Stimulated activated CD8-positive, alpha-beta memory T cell treated with anti-CD3 and anti-CD28 coated beads, Interleukin-12 subunit alpha, Interleukin-12 subunit beta, amount 100 ng/mL, for 24 hours (primary cell): ENCODE results near the gene SCAMP5.

Source experiments
- DNase-seq: peaks from one replicate; pipeline ENCODE4 v3.0.0-alpha.2; 2020; ENCODE audit errors: extremely low read depth

Gene SCAMP5

GRCh38 chr15:74976159-74976558, 19.2 kb upstream of the SCAMP5 start:
- no peak for DNase-seq

DNA sequence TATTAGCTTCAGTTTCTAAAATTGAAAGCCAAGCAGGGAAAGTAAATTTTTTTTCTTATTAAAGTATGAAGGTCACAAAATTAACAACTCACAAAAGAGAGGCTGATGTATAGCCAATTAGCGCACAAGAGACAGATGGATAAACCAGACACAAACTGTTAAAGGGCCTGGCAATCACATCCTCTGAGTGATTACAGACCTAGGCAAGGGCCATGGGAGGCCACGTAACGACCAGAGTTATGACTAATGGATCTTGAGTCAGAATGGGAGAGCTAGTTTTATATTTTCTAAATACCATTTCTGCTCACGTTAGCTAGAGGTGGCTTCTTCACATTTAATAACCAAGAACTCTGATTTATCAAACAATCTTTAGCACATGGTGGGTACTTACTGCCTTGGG, 17.8 kb upstream of the SCAMP5 start:
- DNase-seq = no peak

DNA sequence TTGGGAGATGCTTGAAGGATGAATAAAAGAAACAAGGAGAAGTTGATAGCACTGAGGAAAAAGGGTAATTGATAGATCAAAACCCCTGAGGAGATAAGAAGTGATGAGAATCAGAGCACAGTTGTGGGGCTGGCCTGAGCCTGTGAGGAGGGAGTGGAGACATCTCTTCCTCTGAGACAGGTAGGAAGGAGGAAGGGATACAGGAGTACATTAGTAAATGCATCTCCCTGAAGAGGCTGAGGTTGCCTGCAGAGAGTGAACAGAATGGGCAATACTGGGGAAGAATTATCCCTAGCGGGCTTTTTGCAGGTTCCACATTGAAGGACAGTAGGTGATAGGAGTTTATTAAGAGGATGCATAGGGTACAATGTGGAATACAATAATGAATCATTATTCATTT, 17.3 kb upstream of the SCAMP5 start:
- no peak for DNase-seq

- no peak for DNase-seq
Observed at GRCh38 chr15:74978503-74978902, 16.9 kb upstream of the SCAMP5 start.

DNA sequence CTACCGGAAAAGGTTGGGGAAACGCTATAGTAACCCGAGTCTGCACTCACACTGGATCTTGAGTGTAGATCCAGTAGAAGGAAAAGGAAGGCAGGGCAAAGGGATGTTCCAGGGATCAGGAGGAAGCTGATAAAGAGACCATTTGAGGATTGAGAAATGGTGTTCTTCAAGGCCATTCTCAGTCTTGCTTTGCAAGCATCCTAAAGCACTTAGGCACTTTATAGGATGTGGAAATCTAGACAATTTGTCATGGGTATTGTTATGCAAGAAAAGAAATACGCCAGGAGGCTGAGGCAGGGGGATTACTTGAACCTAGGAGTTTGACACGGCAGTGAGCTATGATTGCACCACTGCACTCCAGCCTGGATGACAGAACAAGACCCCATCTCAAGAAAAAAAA, 13.2 kb upstream of the SCAMP5 start:
- DNase-seq = no peak

- DNase-seq = no peak
Observed at GRCh38 chr15:74983725-74984231, 11.6 kb upstream of the SCAMP5 start.

- no peak for DNase-seq
Observed at GRCh38 chr15:74988007-74988800, 7.2 kb upstream of the SCAMP5 start.

GRCh38 chr15:74989527-74989926, 5.8 kb upstream of the SCAMP5 start:
- DNase-seq = no peak

DNA sequence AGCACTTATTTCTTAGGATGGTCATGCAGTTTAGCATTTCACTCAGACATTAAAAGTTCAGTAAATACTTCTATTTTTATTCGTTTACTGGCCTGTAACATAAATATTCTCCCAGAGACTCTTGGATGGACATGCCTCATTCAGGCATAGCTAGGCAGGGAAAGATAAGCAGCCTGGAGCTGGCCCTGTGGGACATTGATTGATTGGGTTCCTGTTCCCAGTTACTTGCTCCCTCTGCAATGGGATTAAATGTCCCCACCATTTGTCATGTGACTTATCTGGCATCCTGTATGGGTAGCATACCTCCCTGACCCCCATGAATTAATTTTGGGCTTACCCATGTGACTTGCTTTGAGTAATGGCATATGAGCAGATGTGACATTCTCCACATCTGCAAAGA, 2.7 kb upstream of the SCAMP5 start:
- no peak for DNase-seq

DNA sequence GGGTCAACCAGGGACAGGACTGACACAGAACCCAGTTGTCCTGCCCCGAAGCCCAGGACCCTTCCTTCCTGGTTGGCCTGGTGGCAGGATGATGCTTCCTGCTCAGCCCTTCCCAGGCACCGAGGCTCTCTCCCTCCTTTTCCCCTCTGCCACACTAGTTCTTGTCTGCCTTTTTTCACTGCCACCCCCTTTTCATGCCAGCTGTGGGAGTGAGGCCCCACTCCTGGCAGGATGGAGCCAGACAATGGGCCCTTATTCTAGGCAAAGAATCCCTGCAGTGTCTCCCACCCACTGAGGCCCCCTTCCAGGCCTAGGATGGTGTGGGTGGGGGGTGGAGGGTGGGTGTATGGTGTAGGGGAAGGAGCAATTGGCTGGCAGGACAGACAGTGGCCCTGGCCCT, 1.1 kb upstream of the SCAMP5 start:
- DNase-seq = no peak

DNA sequence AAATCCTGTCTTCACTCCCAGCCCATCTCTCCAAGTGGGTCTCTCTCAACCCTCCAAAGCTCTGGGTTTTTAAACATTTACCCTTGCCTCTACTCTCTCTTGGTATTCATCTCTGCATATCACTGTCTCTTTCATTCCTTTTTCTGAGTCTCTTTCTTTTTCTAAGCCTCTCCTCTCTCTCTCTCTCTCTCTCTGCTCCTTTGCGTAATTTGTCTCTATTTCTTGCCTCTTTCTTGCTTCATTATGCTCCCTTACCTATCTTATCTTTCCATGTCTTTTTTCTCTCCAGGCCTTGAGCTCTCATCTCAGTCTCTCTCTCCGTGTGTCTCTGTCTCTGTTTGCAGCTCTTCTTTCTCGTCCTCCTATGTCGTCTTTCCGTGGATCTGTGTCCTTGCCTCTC, 678 bp upstream of the SCAMP5 start:
- no peak for DNase-seq

DNA sequence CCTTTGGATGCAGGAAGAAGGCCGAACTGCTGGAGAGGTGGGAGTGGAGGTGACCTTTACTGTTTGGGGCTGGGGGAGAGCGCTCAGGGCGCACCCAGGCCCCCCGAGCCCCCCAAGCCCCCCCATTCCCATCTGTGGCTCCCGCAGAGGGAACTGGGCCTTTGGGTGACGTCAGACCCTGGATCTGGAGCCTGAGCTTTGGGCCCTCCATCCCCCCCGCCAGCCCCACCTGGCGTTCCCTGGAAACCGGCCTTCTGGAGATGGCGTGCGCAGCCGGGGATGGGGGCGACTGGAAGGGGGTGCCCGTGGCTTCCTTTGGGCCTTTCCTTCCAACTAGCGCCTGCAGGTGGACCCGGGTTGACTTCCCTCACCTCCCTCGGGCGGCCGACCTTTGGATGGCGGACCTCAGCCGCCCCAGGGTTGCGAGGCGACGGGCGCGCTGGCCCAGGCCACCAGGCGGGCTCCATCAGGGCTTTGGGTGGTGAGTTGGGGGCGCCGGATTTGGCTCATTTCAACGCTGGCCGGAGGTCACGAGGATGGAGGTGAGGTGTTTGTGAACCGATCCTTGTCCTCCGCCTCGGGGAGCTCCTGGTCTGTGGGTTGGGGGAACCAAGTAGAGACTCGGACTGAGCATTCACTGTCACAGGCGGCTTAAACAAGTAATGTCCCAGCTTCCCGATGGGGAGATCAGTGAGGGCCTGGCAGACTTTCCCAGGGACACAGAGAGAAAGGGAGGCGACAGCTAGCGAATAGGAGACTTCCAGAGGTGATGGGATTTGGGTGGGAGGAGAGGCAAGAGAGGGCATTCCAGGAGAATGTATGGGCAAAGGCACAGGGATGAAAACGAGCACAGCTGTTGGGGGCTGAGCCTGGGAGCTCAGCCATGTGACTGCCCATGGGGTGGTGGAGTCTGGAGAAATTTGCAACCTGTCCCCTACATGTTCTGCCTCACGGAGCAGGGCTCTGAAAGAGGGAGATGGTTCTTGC, 709 bp downstream of the SCAMP5 start:
- DNase-seq = no peak

DNA sequence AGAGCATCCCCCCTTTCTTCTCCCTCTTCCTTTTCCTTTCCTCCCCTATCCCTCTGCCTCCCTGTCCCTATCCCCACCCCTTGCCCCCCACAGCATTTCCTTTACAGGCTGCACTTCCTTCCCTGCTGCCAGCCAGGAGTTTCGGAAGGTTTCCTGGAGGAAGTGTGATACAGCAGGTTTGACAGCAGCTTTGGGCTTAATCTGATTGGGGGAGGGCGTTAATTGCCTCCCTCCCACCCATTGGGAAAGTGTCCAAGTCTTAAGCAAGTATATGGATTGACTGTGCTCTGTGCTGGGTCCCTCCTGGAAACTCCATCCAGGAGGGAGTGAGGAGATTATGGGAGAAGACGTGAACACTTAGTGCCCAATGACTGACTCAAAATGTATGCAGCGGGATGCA, 1.8 kb downstream of the SCAMP5 start:
- DNase-seq = no peak

DNA sequence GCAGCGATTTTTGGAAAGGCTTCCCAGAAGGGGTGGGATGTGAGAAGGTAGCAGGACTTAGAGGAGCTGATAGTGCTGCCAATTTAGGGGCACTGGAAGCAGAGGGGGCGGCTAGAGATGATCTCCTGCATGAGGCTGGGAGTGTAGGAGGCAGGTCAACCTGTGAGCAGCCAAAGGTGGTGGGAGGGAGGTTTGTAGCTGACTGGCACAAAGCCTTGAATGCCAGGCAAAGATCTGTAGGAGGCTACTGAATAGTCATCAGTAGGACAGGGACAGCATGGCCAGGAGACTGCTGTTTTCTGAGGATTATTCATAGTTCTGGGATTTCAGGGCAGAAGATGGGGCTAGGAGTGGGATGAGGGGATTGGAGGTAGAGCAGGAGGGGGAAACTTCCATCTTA, 2.2 kb downstream of the SCAMP5 start:
- DNase-seq = no peak

DNA sequence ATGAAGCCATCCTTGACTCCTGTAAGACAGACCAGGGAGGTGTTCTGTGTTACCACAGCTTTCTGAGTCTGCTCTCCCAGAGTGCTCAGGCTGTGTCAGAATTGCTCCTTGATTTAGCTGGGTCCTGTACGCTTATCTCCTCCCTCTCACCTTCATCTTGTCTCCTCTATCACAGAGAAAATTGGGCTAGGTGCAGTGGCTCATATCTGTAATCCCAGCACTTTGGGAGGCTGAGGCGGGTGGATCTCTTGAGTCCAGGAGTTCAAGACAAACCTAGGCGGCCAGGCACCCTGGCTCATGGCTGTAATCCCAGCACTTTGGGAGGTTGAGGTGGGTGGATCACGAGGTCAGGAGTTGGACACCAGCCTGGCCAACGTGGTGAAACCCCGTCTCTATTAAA, 5.9 kb downstream of the SCAMP5 start:
- no peak for DNase-seq

DNA sequence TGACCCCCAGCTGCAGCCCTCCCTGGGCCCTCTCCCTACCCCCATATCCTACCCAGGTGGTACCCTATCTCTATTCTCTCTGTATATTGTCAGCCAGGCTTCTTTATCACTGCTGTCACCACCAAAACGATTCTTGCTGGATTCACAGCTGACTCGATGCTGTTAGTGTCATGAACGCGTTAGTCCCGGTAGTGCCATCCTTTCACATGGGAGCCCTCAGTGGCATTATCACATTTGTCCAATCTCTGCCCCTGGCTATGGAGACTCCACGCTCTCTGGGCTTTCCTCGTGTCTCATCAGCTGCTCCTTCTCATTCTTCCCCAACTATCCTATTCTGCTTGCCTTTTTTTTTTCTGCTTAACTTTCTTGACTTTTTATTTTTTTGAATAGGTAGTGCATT, 7.0 kb downstream of the SCAMP5 start:
- no peak for DNase-seq

DNA sequence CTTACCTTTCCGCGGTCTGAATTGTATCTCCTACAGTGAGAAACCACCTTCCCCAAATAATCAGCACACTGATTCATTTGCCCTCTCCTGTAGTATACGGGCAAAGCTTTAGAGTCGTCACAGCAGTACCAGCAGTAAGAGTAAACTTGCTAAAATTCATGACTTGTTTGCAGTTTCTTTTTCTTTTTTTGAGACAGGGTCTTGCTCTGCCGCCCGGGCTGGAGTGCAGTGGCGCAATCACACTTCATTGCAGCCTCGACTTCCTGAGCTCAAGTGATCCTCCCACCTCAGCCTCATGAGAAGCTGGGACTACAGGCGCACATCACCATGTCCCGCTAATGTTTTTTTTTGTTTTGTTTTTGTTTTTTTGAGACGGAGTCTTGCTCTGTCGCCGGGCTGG, 11.9 kb downstream of the SCAMP5 start:
- no peak for DNase-seq

GRCh38 chr15:75008221-75008625, 12.9 kb downstream of the SCAMP5 start:
- DNase-seq = no peak

DNA sequence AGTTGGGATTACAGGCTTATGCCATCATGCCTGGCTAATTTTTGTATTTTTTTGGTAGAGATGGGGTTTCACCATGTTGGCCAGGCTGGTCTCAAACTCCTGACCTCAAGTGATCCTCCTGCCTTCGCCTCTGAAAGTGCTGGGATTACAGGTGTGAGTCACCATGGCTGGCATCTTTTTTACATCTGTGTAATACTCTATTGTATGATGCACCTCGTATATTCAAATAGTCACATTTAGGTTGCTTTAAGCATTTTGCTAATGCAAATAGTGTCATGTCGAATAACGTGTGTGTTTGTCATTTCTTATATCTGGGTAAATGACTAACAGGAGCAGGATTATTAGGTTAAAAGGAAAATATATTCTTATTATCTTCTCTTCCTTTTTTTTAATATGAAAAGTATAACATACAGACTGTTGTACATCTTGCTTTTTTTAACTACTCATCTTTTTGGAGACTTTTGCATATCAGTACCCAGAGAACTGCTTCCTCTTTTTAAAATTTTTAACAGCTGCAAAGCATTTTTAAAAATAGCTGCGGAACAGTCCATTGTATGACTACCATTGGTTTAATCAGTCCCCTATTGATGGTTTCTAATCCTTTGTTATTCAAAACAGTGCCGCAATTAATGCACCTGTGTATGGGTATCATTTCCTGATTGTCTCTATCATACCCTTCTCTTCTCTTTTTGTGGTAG, 13.4 kb downstream of the SCAMP5 start:
- DNase-seq = no peak

- no peak for DNase-seq
Observed at GRCh38 chr15:75016431-75016830, 21.1 kb downstream of the SCAMP5 start.

DNA sequence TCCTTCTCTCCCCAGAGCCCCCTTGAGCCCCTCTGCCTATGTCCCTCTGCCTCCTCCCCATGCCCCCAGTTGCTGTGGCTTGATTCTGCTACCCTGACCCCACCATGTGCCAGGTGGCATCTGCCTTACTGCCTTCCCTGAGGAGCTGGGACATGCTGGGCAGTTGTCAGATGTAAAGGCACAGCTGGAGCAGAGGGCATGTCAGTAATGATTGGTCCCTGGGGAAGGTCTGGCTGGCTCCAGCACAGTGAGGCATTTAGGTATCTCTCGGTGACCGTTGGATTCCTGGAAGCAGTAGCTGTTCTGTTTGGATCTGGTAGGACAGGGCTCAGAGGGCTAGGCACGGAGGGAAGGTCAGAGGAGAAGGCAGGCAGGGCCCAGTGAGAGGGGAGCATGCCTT, 24.6 kb downstream of the SCAMP5 start:
- DNase-seq = no peak

GRCh38 chr15:75021341-75021740, 26.0 kb downstream of the SCAMP5 start:
- no peak for DNase-seq
